HL-60 (cell line): ENCODE data around the gene ENDOD1.

Experiments
- GABPA ChIP-seq: IDR thresholded peaks from 2 replicates; pipeline ENCODE4 v1.6.1; 2012; ENCODE audit warnings: low read depth
- POLR2AphosphoS5 ChIP-seq: IDR thresholded peaks from 2 replicates; pipeline ENCODE4 v1.6.1; 2012; ENCODE audit warnings: low read depth
- REST ChIP-seq: IDR thresholded peaks from 2 replicates; pipeline ENCODE4 v1.6.1; 2012; ENCODE audit warnings: low read depth; ENCODE audit not compliant: insufficient replicate concordance
- SPI1 ChIP-seq: IDR thresholded peaks from 2 replicates; pipeline ENCODE4 v1.6.1; 2012; ENCODE audit warnings: low read depth, mild to moderate bottlenecking, borderline replicate concordance
- TF ChIP-seq, protein P1 (sequence below): IDR thresholded peaks from one replicate; pipeline ENCODE4 v1.5.1; 2011; ENCODE audit warnings: low read length, control low read depth, inconsistent platforms; ENCODE audit not compliant: insufficient read depth

GRCh38 chr11:95163106-95163505, 73.5 kb downstream of the ENDOD1 start:
- TF ChIP-seq, protein P1, sequence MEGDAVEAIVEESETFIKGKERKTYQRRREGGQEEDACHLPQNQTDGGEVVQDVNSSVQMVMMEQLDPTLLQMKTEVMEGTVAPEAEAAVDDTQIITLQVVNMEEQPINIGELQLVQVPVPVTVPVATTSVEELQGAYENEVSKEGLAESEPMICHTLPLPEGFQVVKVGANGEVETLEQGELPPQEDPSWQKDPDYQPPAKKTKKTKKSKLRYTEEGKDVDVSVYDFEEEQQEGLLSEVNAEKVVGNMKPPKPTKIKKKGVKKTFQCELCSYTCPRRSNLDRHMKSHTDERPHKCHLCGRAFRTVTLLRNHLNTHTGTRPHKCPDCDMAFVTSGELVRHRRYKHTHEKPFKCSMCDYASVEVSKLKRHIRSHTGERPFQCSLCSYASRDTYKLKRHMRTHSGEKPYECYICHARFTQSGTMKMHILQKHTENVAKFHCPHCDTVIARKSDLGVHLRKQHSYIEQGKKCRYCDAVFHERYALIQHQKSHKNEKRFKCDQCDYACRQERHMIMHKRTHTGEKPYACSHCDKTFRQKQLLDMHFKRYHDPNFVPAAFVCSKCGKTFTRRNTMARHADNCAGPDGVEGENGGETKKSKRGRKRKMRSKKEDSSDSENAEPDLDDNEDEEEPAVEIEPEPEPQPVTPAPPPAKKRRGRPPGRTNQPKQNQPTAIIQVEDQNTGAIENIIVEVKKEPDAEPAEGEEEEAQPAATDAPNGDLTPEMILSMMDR: no peak
- TF ChIP-seq POLR2AphosphoS5: no peak
- TF ChIP-seq GABPA: no peak
- TF ChIP-seq REST: no peak
- TF ChIP-seq SPI1: no peak
